ENCODE measurements around the gene GAB4.

- TF ChIP-seq, protein P1, sequence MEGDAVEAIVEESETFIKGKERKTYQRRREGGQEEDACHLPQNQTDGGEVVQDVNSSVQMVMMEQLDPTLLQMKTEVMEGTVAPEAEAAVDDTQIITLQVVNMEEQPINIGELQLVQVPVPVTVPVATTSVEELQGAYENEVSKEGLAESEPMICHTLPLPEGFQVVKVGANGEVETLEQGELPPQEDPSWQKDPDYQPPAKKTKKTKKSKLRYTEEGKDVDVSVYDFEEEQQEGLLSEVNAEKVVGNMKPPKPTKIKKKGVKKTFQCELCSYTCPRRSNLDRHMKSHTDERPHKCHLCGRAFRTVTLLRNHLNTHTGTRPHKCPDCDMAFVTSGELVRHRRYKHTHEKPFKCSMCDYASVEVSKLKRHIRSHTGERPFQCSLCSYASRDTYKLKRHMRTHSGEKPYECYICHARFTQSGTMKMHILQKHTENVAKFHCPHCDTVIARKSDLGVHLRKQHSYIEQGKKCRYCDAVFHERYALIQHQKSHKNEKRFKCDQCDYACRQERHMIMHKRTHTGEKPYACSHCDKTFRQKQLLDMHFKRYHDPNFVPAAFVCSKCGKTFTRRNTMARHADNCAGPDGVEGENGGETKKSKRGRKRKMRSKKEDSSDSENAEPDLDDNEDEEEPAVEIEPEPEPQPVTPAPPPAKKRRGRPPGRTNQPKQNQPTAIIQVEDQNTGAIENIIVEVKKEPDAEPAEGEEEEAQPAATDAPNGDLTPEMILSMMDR (IDR thresholded peaks at IDR 0.05) = no peak
- TF ChIP-seq EP300 (IDR thresholded peaks at IDR 0.05) = no peak
Measured at GRCh38 chr22:16917144-16918003, 90.6 kb downstream of the GAB4 start.
